Keratinocyte (primary cell): Measurements from ENCODE around the gene SAMD4A. TPM values are rescaled to one million over a fixed set of nuclear protein-coding genes. Genes with fewer than 3 reads are reported as not detected.
A peak's percentile ranks its signal among the peaks of the same experiment; 100 is the strongest.

Experiments used
- DNase-seq: peaks from one replicate; pipeline ENCODE4 v3.0.0-alpha.2; 2011; ENCODE audit warnings: low read depth, missing footprints, low spot score
- FAIRE-seq: peaks from 2 replicates; lab custom pipeline; 2011; peaks lifted over from hg19 to GRCh38; lab: Jason Lieb, UNC
- H2AFZ ChIP-seq: 2 replicates; pipeline ENCODE4 v1.6.0; 2012; ENCODE audit warnings: low read length, control low read depth, inconsistent platforms; ENCODE audit not compliant: control insufficient read depth
- H3K27ac ChIP-seq: 2 replicates; pipeline ENCODE4 v1.5.1; 2011; ENCODE audit warnings: low read length; ENCODE audit not compliant: control insufficient read depth, insufficient read depth
- H3K27me3 ChIP-seq: 3 replicates; pipeline ENCODE4 v1.6.0; 2011; ENCODE audit warnings: low read length; ENCODE audit not compliant: control insufficient read depth, insufficient read depth; ENCODE audit errors: extremely low read depth
- H3K36me3 ChIP-seq, 2 experiments: 2 replicates in 1 of 2; 3 replicates in 1 of 2; pipeline ENCODE4 v1.5.1; 2011; ENCODE audit warnings: low read length in 2 of 2, mild to moderate bottlenecking in 1 of 2; ENCODE audit not compliant: control insufficient read depth in 2 of 2, insufficient read depth in 2 of 2; ENCODE audit errors: extremely low read depth in 1 of 2
- H3K4me1 ChIP-seq: 3 replicates; pipeline ENCODE4 v1.5.1; 2011; ENCODE audit warnings: low read length; ENCODE audit not compliant: control insufficient read depth, insufficient read depth; ENCODE audit errors: extremely low read depth
- H3K4me2 ChIP-seq: 3 replicates; pipeline ENCODE4 v1.6.0; 2011; ENCODE audit warnings: low read depth, low read length; ENCODE audit not compliant: control insufficient read depth, insufficient read depth; ENCODE audit errors: extremely low read depth
- H3K4me3 ChIP-seq, 3 experiments: fragments of 200-600 bp in 1 of 3; sonication (generic) in 1 of 3; 2 replicates in 2 of 3; 3 replicates in 1 of 3; pipeline ENCODE4 v1.5.1; 2011 to 2016; ENCODE audit warnings: low read length in 3 of 3, mild to moderate bottlenecking in 3 of 3, control low read depth in 2 of 3, inconsistent platforms in 1 of 3, low read depth in 1 of 3, mixed read lengths in 1 of 3, mixed run types in 1 of 3, moderate library complexity in 1 of 3; ENCODE audit not compliant: control insufficient read depth in 2 of 3, insufficient read depth in 2 of 3; ENCODE audit errors: extremely low read depth in 1 of 3
- H3K79me2 ChIP-seq: 2 replicates; pipeline ENCODE4 v1.6.0; 2012; ENCODE audit warnings: low read length; ENCODE audit not compliant: control insufficient read depth, insufficient read depth
- H3K9ac ChIP-seq: 3 replicates; pipeline ENCODE4 v1.6.0; 2011; ENCODE audit warnings: low read length; ENCODE audit not compliant: control insufficient read depth, insufficient read depth; ENCODE audit errors: extremely low read depth
- H3K9me1 ChIP-seq: 3 replicates; pipeline ENCODE4 v1.6.0; 2011; ENCODE audit warnings: low read length; ENCODE audit not compliant: control insufficient read depth, insufficient read depth; ENCODE audit errors: extremely low read depth
- H3K9me3 ChIP-seq: 2 replicates; pipeline ENCODE4 v1.5.1; 2012; ENCODE audit warnings: low read depth, low read length; ENCODE audit not compliant: control insufficient read depth
- H4K20me1 ChIP-seq: 3 replicates; pipeline ENCODE4 v1.6.0; 2011; ENCODE audit warnings: low read length; ENCODE audit not compliant: control insufficient read depth, insufficient read depth; ENCODE audit errors: extremely low read depth
- EZH2 ChIP-seq: IDR thresholded peaks from one replicate; pipeline ENCODE4 v1.6.1; 2012; ENCODE audit warnings: inconsistent platforms, mild to moderate bottlenecking, low read length, moderate library complexity
- dilution Hi-C: fragments of 300-500 bp; cut with MboI; formaldehyde crosslinking; loops from one replicate; pipeline ENCODE4 v1.7.0; 2020; ENCODE audit warnings: low sequenced_read_pairs; ENCODE audit not compliant: extremely low pct_ligation_motif_present
- polyA minus RNA-seq, 3 experiments: library from RNA; depleted of rRNA, polyadenylated mRNA; stranded (reverse); fragments of >200 nt; gene quantifications; 1 replicate in 1 of 3; 2 replicates in 1 of 3; 3 replicates in 1 of 3; pipeline ENCODE4 v1.2.3, GENCODE V29; 2011
- polyA plus RNA-seq, 5 experiments: library from polyadenylated mRNA; depleted of rRNA in 3 of 5; stranded (reverse) in 3 of 5; stranded (forward) in 1 of 5; unstranded in 1 of 5; fragments of >200 nt; gene quantifications; 1 replicate in 1 of 5; 2 replicates in 3 of 5; 3 replicates in 1 of 5; pipeline versions ENCODE4 v1.2.1 to v1.2.3, GENCODE V29; 2011 to 2012; ENCODE audit warnings: missing spikeins in 2 of 5, low read depth in 1 of 5, low replicate concordance in 1 of 5
- TF ChIP-seq, protein P1 (sequence below), 3 experiments: IDR thresholded peaks in 1 of 3; conservative IDR thresholded peaks in 1 of 3; optimal IDR thresholded peaks in 1 of 3; 2 replicates in 2 of 3; 3 replicates in 1 of 3; pipeline versions ENCODE3 to v1.5.1; 2011; ENCODE audit warnings: low read length in 3 of 3, mild to moderate bottlenecking in 3 of 3, moderate library complexity in 2 of 3, control low read depth in 1 of 3, inconsistent platforms in 1 of 3; ENCODE audit not compliant: insufficient read depth in 2 of 3; ENCODE audit errors: extremely low read depth in 1 of 3

Gene SAMD4A, protein sequence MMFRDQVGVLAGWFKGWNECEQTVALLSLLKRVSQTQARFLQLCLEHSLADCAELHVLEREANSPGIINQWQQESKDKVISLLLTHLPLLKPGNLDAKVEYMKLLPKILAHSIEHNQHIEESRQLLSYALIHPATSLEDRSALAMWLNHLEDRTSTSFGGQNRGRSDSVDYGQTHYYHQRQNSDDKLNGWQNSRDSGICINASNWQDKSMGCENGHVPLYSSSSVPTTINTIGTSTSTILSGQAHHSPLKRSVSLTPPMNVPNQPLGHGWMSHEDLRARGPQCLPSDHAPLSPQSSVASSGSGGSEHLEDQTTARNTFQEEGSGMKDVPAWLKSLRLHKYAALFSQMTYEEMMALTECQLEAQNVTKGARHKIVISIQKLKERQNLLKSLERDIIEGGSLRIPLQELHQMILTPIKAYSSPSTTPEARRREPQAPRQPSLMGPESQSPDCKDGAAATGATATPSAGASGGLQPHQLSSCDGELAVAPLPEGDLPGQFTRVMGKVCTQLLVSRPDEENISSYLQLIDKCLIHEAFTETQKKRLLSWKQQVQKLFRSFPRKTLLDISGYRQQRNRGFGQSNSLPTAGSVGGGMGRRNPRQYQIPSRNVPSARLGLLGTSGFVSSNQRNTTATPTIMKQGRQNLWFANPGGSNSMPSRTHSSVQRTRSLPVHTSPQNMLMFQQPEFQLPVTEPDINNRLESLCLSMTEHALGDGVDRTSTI
- 10.5 to 16.2 TPM (median 11.3 TPM) in 3 replicates for polyA plus RNA-seq
- 10.2 TPM for polyA plus RNA-seq (2011; ENCODE audit: low read depth)
- polyA plus RNA-seq (2011; cell fraction: cytosol; rRNA removed) = 16.9 and 18.0 TPM in 2 replicates
- polyA plus RNA-seq (2011; cell fraction: nucleus; rRNA removed) = 66.2 and 90.8 TPM in 2 replicates
- polyA plus RNA-seq (2012; ENCODE audit: low replicate concordance) = 11.9 and 20.4 TPM in 2 replicates
- 33.7 to 69.4 TPM (median 42.7 TPM) in 3 replicates for polyA minus RNA-seq
- 30.1 TPM for polyA minus RNA-seq (2011; cell fraction: cytosol; rRNA and poly(A)+ RNA removed)
- 65.0 and 134 TPM in 2 replicates for polyA minus RNA-seq (2011; cell fraction: nucleus; rRNA and poly(A)+ RNA removed)

DNA sequence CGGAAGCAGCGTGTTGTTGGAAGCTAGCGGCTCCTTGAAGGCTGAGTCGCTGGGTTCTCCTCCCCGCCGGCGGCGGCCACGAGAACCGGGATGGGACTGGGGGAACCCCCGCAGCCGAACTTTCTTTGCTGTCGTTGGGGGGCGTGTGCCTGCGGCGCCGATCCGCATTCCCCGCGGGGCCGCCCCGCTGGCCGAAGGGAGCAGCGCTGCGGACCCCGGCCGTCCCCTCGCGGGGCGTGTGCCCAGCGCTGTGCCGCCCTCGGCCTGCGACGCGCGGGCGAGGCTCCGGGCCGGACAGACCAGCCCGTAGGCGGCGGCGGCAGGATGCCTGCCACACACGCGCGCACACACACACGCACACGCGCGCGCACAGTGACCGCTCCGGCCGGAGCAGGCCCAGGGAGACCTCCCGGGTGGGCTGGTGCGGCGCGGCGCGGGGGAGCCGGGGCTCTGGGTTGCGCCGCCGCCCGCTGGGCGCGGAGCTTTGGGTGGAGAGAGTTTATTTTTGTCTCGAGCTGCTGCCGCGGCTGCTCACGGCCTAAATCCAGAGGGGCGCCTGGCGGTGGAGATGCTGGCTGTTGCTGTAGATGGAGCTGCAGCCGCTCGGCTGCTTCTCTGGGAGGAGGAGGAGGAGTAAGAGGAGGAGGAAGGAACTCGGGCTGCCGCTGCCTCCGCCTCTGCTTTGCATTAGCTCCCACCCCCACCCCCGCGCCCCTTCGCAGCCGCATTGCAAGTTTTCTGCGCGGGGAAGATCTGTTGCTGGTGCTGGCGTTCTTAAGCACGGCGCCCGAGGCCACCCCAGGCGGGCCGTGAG, at the start of gene SAMD4A:
Gene SAMD4A, plus strand, starts transcription at position 719 of the 814 bp plus-strand sequence. CDS start 789 bp downstream, outside the sequence.
- Histone ChIP-seq H3K4me2 (peak within 1 kb of the TSS; percentile 95), H3K9me1 (no peaks in the 10 kb centered on the region), H2AFZ (no peak within 1 kb of the TSS), H3K79me2 (peaks cover 41% of the 10 kb centered on the region), H3K4me1 (peaks cover 40% of the 10 kb centered on the region), H4K20me1 (no peaks in the 10 kb centered on the region), H3K36me3 (peaks cover 1 to 6% of the 10 kb centered on the region in 2 experiments), H3K9me3 (no peaks in the 10 kb centered on the region), H3K27ac (peak within 1 kb of the TSS; percentile 78), H3K27me3 (no peaks in the 10 kb centered on the region), H3K4me3 (peak within 1 kb of the TSS; percentile 76 to 91 (median 85)), H3K9ac (peak within 1 kb of the TSS; percentile 90)
- no peak for DNase-seq
- no peak for FAIRE-seq
- TF ChIP-seq, protein P1, sequence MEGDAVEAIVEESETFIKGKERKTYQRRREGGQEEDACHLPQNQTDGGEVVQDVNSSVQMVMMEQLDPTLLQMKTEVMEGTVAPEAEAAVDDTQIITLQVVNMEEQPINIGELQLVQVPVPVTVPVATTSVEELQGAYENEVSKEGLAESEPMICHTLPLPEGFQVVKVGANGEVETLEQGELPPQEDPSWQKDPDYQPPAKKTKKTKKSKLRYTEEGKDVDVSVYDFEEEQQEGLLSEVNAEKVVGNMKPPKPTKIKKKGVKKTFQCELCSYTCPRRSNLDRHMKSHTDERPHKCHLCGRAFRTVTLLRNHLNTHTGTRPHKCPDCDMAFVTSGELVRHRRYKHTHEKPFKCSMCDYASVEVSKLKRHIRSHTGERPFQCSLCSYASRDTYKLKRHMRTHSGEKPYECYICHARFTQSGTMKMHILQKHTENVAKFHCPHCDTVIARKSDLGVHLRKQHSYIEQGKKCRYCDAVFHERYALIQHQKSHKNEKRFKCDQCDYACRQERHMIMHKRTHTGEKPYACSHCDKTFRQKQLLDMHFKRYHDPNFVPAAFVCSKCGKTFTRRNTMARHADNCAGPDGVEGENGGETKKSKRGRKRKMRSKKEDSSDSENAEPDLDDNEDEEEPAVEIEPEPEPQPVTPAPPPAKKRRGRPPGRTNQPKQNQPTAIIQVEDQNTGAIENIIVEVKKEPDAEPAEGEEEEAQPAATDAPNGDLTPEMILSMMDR (optimal IDR thresholded peaks at IDR 0.05 in 1 of 3, IDR thresholded peaks at IDR 0.05 in 1 of 3, conservative IDR thresholded peaks at IDR 0.05 in 1 of 3; ENCODE audit: extremely low read depth in 1 of 3, insufficient read depth in 2 of 3, low read length in 3 of 3) = peak in 2 of 3 experiments; percentile 36 to 50
- no peak for TF ChIP-seq EZH2
- dilution Hi-C loops = no loop called here

DNA sequence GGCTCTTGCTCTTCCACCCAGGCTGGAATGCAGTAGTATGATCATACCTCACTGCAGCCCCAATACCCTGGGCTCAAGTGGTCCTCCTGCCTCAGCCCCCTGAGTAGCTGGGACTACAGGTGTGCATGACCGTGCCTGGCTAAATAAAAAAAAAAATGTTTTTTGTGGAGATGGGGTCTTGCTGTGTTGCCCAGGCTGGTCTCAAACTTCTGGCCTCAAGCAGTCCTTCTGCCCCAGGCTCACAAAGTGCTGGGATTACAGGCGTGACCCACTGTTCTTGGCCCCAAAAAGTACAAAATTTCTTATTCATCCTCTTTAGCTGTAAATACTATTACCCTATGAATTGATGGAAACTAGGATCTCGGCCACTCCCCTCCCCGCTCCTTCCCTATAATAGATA, 42.5 kb upstream of the SAMD4A start:
- peaks cover 0 to 5% of the 10 kb centered on the region in 2 experiments for H3K36me3 ChIP-seq
- no peaks in the 10 kb centered on the region for H3K4me1 ChIP-seq
- H4K20me1 ChIP-seq = no peaks in the 10 kb centered on the region
- no peaks in the 10 kb centered on the region for H3K27me3 ChIP-seq
- H3K4me3 ChIP-seq = no peak overlapping the region
- FAIRE-seq (no peak), DNase-seq (no peak)
- H3K9me3 ChIP-seq = no peaks in the 10 kb centered on the region
- no peak for TF ChIP-seq EZH2
- TF ChIP-seq, protein P1 (optimal IDR thresholded peaks at IDR 0.05 in 1 of 3, IDR thresholded peaks at IDR 0.05 in 1 of 3, conservative IDR thresholded peaks at IDR 0.05 in 1 of 3; ENCODE audit: extremely low read depth in 1 of 3, insufficient read depth in 2 of 3, low read length in 3 of 3) = no peak
- H3K9ac ChIP-seq = no peak overlapping the region
- dilution Hi-C loops = no loop called here
- H3K4me2 ChIP-seq = no peak overlapping the region
- H3K79me2 ChIP-seq = peaks cover 1% of the 10 kb centered on the region
- H3K9me1 ChIP-seq = no peaks in the 10 kb centered on the region
- no peak overlapping the region for H2AFZ ChIP-seq
- no peak overlapping the region for H3K27ac ChIP-seq
